GM21825 (cell line): ENCODE data around the gene ZNF324.
"Not testable (repeated sequence)": the region's sequence is repeated elsewhere in the genome, so short reads cannot be mapped to it uniquely, and the experiment has no call there.

Source experiments
- ATAC-seq: cut with Tn5 transposase; IDR thresholded peaks from one replicate; pipeline ENCODE4 v1.9.1; 2021; ENCODE audit warnings: mild to moderate bottlenecking, moderate library complexity; ENCODE audit not compliant: unreplicated experiment

Gene ZNF324

GRCh38 chr19:58470837-58471543 lies 4.1 kb downstream of the ZNF324 start:
- ATAC-seq: not testable (repeated sequence)

GRCh38 chr19:58471736-58472135 lies 4.9 kb downstream of the ZNF324 start:
- ATAC-seq: no peak

- no peak for ATAC-seq
Measured at GRCh38 chr19:58473775-58474174, 6.9 kb downstream of the ZNF324 start.

DNA sequence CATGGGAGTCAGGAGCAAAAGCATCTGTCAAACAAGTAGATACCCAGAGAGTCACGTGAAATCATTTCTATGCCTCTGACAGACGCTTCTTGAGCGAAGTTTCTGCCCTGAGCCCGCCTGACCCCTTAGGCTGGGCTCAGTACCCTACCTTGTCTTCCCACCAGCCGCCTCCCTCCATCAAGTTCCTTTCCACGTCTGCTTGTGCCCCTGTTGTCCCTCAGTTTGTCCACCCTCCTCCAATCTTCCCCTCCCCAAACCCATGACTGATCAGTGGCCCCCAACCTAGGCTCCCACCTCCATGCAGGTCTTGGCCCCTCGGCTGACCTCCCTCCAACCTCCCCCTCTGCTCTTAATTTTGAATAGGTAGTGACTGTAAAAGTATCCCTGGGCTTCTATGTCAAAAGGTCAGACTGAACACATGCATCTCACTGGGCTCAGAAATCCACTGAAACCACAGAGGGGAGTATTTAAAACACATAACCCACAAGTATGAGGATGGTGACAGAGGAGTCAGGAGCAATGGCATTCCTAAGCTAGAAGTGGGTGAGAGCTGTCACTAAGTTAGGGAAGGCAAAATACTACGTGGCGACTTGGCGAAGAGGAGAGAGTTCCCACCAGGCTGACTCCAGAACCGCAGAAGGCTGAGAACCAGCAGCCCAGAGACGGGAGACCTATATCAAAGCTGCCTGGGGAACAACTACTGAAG lies 7.6 kb downstream of the ZNF324 start:
- no peak for ATAC-seq

DNA sequence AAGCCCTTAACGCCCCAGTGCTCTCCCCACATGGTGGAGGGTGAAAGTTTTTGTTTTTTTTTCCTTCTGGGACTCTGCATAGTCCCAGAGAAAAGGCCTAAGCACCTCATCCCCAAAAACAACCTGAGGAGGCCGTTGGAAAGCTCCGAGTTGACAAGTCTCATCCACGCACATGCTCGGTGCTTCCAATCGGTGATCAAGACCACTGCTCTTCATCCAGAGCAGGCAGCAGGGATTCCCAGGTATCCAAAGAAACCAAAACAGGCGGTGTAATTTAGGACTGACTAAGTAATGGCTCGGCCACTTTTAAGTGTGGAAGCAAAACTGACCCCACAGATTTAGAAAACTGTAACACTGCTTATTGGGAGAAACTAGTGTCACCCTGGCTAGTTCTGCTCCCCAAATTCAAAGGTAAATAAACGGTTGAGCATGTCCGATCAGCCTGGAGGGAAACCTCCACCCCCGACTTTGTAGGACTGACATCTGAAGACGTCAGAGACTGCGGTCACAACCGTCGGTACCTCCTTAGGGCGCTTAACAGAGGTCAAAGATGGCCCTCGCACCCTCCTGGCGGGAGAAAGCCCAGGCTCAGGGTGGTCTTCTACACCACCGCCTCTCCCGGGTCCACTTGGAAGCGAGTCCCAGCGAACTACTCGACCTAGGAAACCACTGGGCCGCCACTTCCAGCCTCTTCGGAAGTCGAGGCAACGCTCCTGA lies 8.3 kb downstream of the ZNF324 start:
- no peak for ATAC-seq

- peak; percentile 78 for ATAC-seq
Measured at GRCh38 chr19:58475714-58476497, 9.0 kb downstream of the ZNF324 start, which contains the start of gene ZNF446. TSS of gene ZNF446 (plus strand) at chr19:58476352. CDS start at chr19:58477219, 867 bp downstream.

GRCh38 chr19:58476498-58477015 lies 9.7 kb downstream of the ZNF324 start:
- ATAC-seq: peak; percentile 4

GRCh38 chr19:58477130-58477529 lies 10.2 kb downstream of the ZNF324 start:
- ATAC-seq: no peak

DNA sequence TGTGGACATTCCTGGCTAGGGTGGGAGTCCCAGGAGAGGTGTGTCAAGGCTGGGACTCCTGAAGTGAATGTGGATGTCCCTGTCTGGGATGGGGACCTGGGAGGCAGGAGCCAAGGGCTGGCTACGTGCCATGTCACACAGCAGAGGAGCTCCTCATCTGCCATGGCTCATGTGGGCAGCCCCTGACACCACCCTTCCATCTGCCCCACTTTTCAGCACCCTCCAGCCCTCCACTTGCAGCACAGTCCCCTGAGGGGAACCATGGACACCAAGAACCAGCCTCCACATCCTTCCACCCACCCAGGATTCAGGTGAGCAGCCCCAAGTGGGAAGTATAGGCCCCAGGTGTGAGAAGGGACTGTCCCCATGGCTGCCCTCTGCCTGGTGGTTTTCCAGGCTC lies 11.0 kb downstream of the ZNF324 start:
- no peak for ATAC-seq

- no peak for ATAC-seq
Measured at GRCh38 chr19:58479303-58479702, 12.4 kb downstream of the ZNF324 start.

DNA sequence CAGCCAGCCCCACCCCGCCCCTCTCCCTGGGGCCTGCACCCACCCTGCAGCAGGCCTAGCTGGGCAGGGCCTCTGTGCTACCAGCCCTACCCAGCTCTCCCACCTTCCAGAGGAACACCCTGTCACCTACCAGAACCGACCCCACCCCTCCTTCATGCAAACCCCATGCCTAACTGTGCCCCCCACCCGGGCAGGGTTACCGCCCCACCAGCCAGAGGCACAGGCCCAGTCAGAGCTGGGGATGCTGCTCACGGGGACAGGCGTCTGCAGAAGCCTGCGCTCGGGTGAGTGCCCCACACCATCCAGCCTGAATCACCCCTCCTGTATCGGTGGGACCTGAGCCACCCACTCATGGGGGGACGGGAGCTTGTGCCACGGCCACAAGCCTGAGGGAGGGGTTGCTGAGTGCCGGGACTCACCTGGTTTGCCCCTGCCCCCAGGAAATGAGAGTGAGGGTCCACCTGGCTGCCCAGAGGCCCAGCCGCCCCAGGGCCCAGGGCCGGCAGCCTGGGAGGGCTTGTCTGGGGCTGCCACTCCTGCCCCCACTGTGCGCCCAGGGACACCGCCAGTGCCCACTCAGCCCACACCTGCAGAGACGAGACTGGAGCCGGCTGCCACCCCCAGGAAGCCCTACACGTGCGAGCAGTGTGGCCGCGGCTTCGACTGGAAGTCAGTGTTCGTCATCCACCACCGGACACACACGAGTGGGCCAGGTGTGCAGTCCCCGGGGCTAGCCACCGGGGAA lies 13.0 kb downstream of the ZNF324 start:
- no peak for ATAC-seq

DNA sequence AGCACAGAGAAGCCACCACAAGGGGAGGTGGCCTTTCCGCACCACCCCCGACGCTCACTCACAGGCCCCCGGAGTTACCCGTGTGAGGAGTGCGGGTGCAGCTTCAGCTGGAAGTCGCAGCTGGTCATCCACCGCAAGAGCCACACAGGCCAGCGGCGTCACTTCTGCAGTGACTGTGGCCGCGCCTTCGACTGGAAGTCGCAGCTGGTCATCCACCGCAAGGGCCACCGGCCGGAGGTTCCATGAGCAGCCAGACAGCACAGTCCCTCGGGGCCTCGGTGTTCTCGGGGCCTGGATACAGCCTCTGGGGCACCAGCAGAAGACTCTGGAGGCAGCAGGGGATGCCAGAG lies 13.6 kb downstream of the ZNF324 start:
- no peak for ATAC-seq

DNA sequence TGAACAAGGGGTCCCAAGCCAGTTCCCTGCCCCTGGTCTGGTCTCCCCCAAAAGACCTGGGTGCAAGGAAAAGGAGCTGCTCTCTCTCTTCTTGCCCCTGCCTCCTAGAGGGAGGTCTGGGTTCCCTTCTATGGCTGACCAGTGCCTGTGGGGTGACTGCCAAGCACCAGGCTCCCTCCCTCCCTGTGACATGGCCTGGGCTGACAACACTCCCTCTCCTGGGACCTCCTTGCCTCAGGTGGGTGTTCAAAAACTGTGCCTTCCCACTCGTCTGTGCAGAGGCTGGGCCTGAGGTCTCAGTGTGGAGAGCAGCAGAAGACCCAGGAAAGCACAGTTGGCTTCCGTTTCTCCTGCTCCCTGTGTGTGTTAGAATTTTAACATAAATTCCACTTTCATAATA lies 14.0 kb downstream of the ZNF324 start:
- no peak for ATAC-seq

GRCh38 chr19:58482372-58482771 lies 15.5 kb downstream of the ZNF324 start:
- ATAC-seq: no peak

DNA sequence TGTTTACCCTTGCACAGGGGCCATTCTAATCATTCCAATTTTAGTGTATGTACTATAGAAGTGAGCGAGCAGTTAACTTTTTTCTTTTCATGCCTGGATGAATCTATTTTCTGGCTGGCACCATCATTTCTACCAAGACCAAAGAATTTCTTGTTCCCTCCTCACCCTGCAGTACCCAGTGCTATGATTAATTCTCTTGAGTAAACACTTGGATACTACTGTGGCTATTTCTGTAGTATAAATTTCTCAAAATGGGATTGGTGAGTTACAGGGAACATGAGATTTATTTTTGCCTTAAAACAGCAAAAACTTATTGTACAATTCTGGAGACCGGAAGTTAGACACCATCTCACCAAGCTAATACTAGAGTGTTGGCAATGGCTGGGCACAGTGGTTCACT lies 16.9 kb downstream of the ZNF324 start:
- no peak for ATAC-seq

DNA sequence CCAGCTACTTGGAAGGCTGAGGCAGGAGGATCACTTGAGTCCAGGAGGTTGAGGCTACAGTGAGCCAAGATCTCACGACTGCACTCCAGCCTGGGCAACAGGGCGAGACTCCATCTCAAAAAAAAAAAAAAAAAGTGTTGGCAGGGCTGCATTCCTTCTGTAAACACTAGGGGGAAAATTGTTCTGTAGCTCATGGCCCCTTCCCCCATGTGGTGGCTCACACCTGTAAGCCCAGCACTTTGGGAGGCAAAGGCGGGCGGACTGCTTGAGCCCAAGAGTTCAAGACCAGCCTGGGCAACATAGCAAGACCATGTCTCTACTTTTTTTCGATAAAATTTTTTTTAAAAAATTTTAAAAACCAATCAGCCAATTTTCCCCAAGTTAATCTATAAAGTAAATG lies 17.5 kb downstream of the ZNF324 start:
- ATAC-seq: not testable (repeated sequence)

DNA sequence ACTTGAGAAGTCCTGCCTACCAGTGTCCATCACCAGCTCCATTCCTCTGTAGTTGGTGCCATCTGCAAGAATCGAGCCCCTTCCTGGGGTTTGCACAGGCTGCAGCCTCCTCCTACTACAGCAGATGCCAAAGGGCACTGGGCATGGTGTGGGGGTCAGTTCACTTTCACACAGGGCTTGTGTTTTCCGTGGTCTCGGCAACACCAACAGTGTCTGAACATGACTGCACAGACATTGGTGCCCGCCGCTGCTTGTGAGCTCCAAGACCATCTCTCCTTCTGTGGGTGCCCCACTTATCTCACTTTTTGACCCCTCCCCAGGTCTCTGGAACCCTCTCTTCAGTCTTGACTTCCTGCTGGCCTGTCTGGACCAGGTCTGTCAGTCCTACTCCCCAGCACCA lies 24.5 kb downstream of the ZNF324 start:
- ATAC-seq: no peak

GRCh38 chr19:58492265-58492664 lies 25.4 kb downstream of the ZNF324 start:
- no peak for ATAC-seq

GRCh38 chr19:58497634-58498170 lies 30.8 kb downstream of the ZNF324 start:
- ATAC-seq: no peak
